Panc1 (cell line): ENCODE results near the gene UBE2R2. TPM values are rescaled to one million over a fixed set of nuclear protein-coding genes. Genes with fewer than 3 reads are reported as not detected.
"Not testable (repeated sequence)": the region's sequence is repeated elsewhere in the genome, so short reads cannot be mapped to it uniquely, and the experiment has no call there.

Experiments used
- ATAC-seq: fragments of 200-7000 bp; cut with Tn5 transposase; 2 replicates; pipeline ENCODE4 v1.9.1; 2020; ENCODE audit warnings: mild to moderate bottlenecking, moderate library complexity
- BruUV-seq: library from RNA; stranded (reverse); fragments of 400-500 nt; replicated peaks from 2 replicates; lab custom pipeline; 2021; lab: Mats Ljungman, UMichigan
- CTCF ChIA-PET: fragments of 300-600 bp; sonication (Branson Sonifier 250); formaldehyde crosslinking; loops from one replicate; lab custom pipeline; 2022; ENCODE audit warnings: antibody characterized with exemption; lab: Charles Lee
- POLR2A ChIA-PET: fragments of 300-600 bp; sonication (Branson Sonifier 250); formaldehyde crosslinking; loops from one replicate; lab custom pipeline; 2022; ENCODE audit warnings: antibody characterized with exemption; lab: Charles Lee
- DNase-seq: peaks from one replicate; pipeline ENCODE4 v3.0.0-alpha.2; 2010; ENCODE audit warnings: low read depth, low spot score
- H3K27ac ChIP-seq: 2 replicates; pipeline ENCODE4 v1.5.1; 2011; ENCODE audit warnings: mild to moderate bottlenecking, low read length, inconsistent platforms
- H3K27me3 ChIP-seq: fragments of 200-500 bp; sonication (Bioruptor generic); 2 replicates; pipeline ENCODE4 v1.6.0; 2014; ENCODE audit warnings: low read length, inconsistent platforms; ENCODE audit not compliant: control insufficient read depth, insufficient read depth
- H3K36me3 ChIP-seq: fragments of 200-500 bp; sonication (Bioruptor generic); 2 replicates; pipeline ENCODE4 v1.5.1; 2014; ENCODE audit warnings: inconsistent platforms, mild to moderate bottlenecking, low read length, moderate library complexity; ENCODE audit not compliant: control insufficient read depth, insufficient read depth
- H3K4me1 ChIP-seq: 2 replicates; pipeline ENCODE4 v1.5.1; 2011; ENCODE audit warnings: inconsistent platforms, mild to moderate bottlenecking, low read length, moderate library complexity; ENCODE audit not compliant: control insufficient read depth, insufficient read depth
- H3K4me3 ChIP-seq, 2 experiments: 2 replicates each; pipeline ENCODE4 v1.5.1; 2011 to 2012; ENCODE audit warnings: low read depth in 2 of 2, low read length in 2 of 2, mild to moderate bottlenecking in 2 of 2, inconsistent platforms in 1 of 2, moderate library complexity in 1 of 2
- H3K9me3 ChIP-seq: fragments of 200-500 bp; sonication (Bioruptor generic); 2 replicates; pipeline ENCODE4 v1.5.1; 2014; ENCODE audit warnings: low read depth, mild to moderate bottlenecking, inconsistent platforms, low read length, moderate library complexity; ENCODE audit not compliant: control insufficient read depth, insufficient read depth
- CTCF ChIP-seq: fragments of 450-650 bp; IDR thresholded peaks from 2 replicates; pipeline ENCODE4 v1.5.1; 2017; ENCODE audit warnings: mild to moderate bottlenecking
- POLR2AphosphoS5 ChIP-seq: IDR thresholded peaks from 2 replicates; pipeline ENCODE4 v1.6.1; 2012; ENCODE audit warnings: mild to moderate bottlenecking, low read depth, low read length, moderate library complexity
- REST ChIP-seq, 2 experiments: IDR thresholded peaks; 2 replicates each; pipeline ENCODE4 v1.6.1; 2011 to 2012; ENCODE audit warnings: low read depth in 2 of 2, control low read depth in 1 of 2, low read length in 1 of 2, mild to moderate bottlenecking in 1 of 2, moderate library complexity in 1 of 2; ENCODE audit not compliant: insufficient read depth in 1 of 2
- SIN3A ChIP-seq: IDR thresholded peaks from 2 replicates; pipeline ENCODE4 v1.6.1; 2012; ENCODE audit warnings: low read depth, mild to moderate bottlenecking, low read length, moderate library complexity, borderline replicate concordance; ENCODE audit not compliant: insufficient read depth
- TCF7L2 ChIP-seq: IDR thresholded peaks from 2 replicates; pipeline ENCODE4 v1.6.1; 2011; ENCODE audit warnings: mild to moderate bottlenecking, low read depth, low read length, inconsistent platforms
- in situ Hi-C: cut with HindIII; loops from 2 replicates; pipeline ENCODE4 v1.10.0; 2016; ENCODE audit warnings: low sequenced_read_pairs, low pct_unique_long_range_greater_than_20kb
- intact Hi-C: fragments of 100-400 bp; cut with micrococcal nuclease; formaldehyde crosslinking; loops from one replicate; pipeline ENCODE4 v1.10.0; 2022; ENCODE audit not compliant: unreplicated experiment
- total RNA-seq: library from RNA; stranded (reverse); gene quantifications from one replicate; pipeline ENCODE4 v1.2.1, GENCODE V29; 2021; ENCODE audit not compliant: unreplicated experiment

The UBE2R2 gene
- total RNA-seq, 1 experiment from 2014 or later: 67.2 TPM

GRCh38 chr9:33800886-33801285 is 16.1 kb upstream of the UBE2R2 start:
- ATAC-seq (no peak), DNase-seq (no peak)
- H3K4me3 ChIP-seq: no peak overlapping the region
- POLR2A ChIA-PET: interaction anchor here (0.7 kb wide), 1 partner anchor 33 kb away, joined by 3 read pairs; no protein-coding TSS in a partner anchor
- no peaks in the 10 kb centered on the region for H3K27me3 ChIP-seq
- no TSS peak for BruUV-seq
- no peak for TF ChIP-seq POLR2AphosphoS5
- no peak for TF ChIP-seq TCF7L2
- no peak for TF ChIP-seq CTCF
- no peak for TF ChIP-seq SIN3A
- TF ChIP-seq REST (IDR thresholded peaks at IDR 0.05; ENCODE audit: insufficient read depth in 1 of 2, low read depth in 2 of 2, low read length in 1 of 2): no peak
- in situ Hi-C loops: no loop called here
- H3K9me3 ChIP-seq: no peaks in the 10 kb centered on the region
- CTCF ChIA-PET: no interaction called here
- no peaks in the 10 kb centered on the region for H3K4me1 ChIP-seq
- H3K36me3 ChIP-seq: no peaks in the 10 kb centered on the region
- H3K27ac ChIP-seq: no peak overlapping the region
- intact Hi-C loops: no loop called here

GRCh38 chr9:33801943-33802500 is 14.9 kb upstream of the UBE2R2 start:
- H3K4me1 ChIP-seq, H3K27ac ChIP-seq, in situ Hi-C loops, BruUV-seq, POLR2A ChIA-PET, ATAC-seq, DNase-seq, CTCF ChIA-PET, intact Hi-C loops, H3K36me3 ChIP-seq, H3K27me3 ChIP-seq, H3K9me3 ChIP-seq, H3K4me3 ChIP-seq: not testable (repeated sequence)

- POLR2A ChIA-PET, H3K9me3 ChIP-seq, H3K4me3 ChIP-seq, CTCF ChIA-PET, in situ Hi-C loops, ATAC-seq, intact Hi-C loops, H3K4me1 ChIP-seq, DNase-seq, H3K27me3 ChIP-seq, BruUV-seq, H3K27ac ChIP-seq, H3K36me3 ChIP-seq: not testable (repeated sequence)
These were observed 12.8 kb upstream of the UBE2R2 start for GRCh38 chr9:33804196-33804595.

GRCh38 chr9:33807156-33807555 is 9.8 kb upstream of the UBE2R2 start:
- H3K27me3 ChIP-seq, in situ Hi-C loops, H3K9me3 ChIP-seq, DNase-seq, H3K4me1 ChIP-seq, intact Hi-C loops, H3K4me3 ChIP-seq, H3K36me3 ChIP-seq, BruUV-seq: not testable (repeated sequence)
- ChIA-PET CTCF (interaction anchor here (0.7 kb wide), 2 partner anchors 16 to 117 kb away, joined by 3 to 4 read pairs; no protein-coding TSS in a partner anchor), POLR2A (interaction anchor here (0.6 kb wide), 2 partner anchors 60 to 394 kb away, joined by 3 to 6 read pairs; no protein-coding TSS in a partner anchor)
- H3K27ac ChIP-seq: peak overlapping the region; percentile 20; the same call in 1 of the 2 replicates
- peak; percentile 95 for ATAC-seq

- in situ Hi-C loops, POLR2A ChIA-PET, DNase-seq, H3K36me3 ChIP-seq, H3K27me3 ChIP-seq, intact Hi-C loops, BruUV-seq, H3K4me3 ChIP-seq, H3K4me1 ChIP-seq, ATAC-seq, H3K9me3 ChIP-seq, H3K27ac ChIP-seq: not testable (repeated sequence)
- CTCF ChIA-PET: interaction anchor here (0.6 kb wide), 1 partner anchor 43 kb away, joined by 3 read pairs; no protein-coding TSS in a partner anchor
These were observed 8.0 kb upstream of the UBE2R2 start for GRCh38 chr9:33808979-33809322.
